ENCODE measurements around the gene MKNK1.

- TF ChIP-seq EP300 (IDR thresholded peaks at IDR 0.05; ENCODE audit: borderline replicate concordance in 1 of 2, low read depth in 1 of 2, low read length in 1 of 2) = no peak
- TF ChIP-seq CTCF (IDR thresholded peaks at IDR 0.05) = no peak
- TF ChIP-seq SIN3A (IDR thresholded peaks at IDR 0.05; ENCODE audit: borderline replicate concordance, low read depth, low read length) = no peak
- TF ChIP-seq TAF1 (IDR thresholded peaks at IDR 0.05; ENCODE audit: borderline replicate concordance, low read depth, low read length) = no peak
- no peak for TF ChIP-seq MAX (IDR thresholded peaks at IDR 0.05; ENCODE audit: low read depth)
- no peak for TF ChIP-seq USF2 (IDR thresholded peaks at IDR 0.05; ENCODE audit: borderline replicate concordance, low read depth, low read length)
- no peak for TF ChIP-seq RFX5 (IDR thresholded peaks at IDR 0.05; ENCODE audit: low read length)
Measured at GRCh38 chr1:46533179-46533864, 70.7 kb downstream of the MKNK1 start.

Data from SK-N-SH (cell line).